ENCODE measurements around the gene VRK1.

Gene VRK1

DNA sequence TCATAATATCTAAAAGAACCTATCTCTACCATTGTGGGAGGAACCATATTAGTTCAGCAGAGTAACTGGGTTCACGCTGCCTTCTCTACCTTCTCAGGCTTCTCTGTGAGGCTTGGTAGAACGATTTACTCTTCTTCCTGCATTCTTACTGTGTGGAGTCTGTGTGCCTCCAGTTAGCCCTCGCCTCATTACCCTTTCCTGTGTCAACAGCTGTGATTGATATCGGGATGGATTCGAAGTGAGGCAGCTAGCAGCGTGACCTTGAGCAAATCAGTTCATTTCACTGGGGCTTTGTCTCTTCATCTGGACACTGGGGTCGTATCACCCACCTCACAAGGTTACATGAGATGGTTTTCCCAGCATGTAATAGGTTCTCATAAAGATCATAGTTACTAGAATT lies 4.6 kb upstream of the VRK1 start:
- no peak for DNase-seq

DNA sequence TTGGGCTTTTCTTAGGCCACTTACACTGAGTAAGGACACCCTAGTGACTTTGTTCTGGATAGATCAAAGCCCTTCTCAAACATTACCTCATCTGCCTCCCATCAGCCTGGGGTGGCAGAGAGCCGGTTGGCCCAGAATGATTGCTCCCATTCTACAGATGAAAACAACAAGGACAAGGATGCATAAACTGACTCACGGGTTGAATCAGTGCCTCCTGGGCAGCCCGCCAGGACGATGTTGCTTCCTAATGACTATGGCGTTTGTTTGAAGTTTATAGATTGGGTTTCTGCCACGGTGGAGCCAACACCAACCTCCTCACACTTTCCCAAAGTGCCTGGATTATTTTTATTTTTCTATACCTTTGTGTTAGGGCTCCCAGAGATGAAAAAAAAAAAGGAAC lies 3.6 kb upstream of the VRK1 start:
- DNase-seq: no peak

DNA sequence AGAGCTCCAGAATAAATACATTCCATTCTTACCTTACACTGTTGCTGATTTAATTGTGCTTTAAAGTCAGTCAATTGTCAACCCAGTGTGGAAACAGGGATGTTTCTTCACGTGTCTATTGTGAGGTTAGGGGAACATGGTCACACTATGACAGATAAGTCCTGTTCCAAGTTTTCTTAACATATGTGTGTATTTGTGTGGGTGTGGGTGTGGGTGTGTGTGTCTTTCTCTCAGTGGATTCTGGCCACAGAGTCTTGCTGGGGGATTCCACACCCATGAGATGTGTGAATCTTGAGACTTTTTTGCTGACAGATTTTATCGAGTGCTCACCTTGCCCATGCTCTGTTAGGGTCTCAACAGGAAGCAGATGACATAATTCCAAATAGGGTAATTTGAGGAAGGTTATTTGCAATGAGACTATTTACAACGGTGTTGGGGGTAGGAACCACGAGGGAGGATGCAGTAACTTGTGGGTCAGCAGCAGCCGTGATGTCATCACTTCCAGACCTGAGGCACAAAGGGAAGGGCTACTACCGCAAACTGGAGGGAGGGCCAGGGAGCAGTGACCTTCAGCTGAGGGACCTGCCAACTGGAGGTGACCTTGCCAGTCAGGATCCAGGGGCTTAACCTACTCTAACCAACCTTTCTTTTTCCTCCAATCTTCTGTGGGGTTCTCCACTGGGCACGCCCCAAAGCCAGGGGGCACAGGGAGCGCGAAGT lies 1.9 kb upstream of the VRK1 start:
- no peak for DNase-seq

DNA sequence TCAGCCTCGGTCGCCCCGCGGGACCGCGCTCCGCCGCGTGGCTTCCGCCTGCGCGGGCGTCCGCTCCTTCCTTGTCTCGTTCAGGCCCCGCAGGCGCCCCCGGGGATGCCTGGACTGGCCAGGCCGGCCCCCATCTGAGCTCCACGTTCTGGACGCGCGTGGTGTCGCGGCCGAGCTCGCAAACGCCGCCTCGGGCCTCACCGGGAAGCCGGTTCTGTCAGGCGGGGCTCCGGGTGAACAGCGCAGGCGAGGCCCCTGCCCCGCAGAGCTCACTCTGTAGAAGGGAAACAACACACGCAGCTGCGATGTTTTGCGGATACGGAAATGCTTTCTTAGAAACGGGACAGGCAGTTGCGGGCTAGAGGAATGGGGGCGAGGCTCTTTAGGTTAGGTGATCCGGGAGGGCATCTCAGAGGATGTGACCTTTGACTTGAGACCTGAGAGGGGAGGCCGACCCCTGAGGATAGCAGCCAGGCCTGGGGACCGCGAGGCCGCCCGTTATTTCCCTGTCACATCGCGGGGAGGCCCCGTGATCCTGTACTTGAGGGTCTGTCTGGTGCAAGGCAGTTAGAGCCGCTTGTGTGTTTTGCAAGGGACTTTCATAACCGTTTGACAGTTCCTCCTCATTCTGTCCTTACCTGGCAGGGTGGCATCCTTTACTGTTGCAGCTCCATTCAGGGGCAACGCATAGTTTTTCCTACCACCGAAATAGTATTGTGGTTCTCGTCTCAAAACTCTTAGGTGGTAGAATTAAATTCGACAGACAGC lies 584 bp downstream of the VRK1 start:
- no peak for DNase-seq

DNA sequence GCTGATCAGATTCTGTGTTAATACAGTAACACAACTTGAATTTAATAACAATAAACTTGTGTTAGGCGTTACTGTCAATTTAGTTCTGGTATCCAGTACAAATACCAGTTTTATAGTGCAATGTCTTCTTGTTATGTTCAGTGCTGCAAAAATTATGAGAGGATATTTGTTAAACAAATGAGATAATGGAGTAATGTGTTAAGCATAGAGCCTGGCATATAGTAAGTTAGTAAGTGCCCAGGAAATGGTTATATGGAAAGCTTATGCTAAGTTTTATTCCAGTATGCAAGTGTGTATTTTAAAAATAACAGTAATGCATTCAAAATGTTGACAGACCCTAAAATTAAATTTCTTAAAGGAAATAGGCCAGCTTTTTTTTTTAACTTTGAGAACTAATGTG lies 1.8 kb downstream of the VRK1 start:
- DNase-seq: no peak

DNA sequence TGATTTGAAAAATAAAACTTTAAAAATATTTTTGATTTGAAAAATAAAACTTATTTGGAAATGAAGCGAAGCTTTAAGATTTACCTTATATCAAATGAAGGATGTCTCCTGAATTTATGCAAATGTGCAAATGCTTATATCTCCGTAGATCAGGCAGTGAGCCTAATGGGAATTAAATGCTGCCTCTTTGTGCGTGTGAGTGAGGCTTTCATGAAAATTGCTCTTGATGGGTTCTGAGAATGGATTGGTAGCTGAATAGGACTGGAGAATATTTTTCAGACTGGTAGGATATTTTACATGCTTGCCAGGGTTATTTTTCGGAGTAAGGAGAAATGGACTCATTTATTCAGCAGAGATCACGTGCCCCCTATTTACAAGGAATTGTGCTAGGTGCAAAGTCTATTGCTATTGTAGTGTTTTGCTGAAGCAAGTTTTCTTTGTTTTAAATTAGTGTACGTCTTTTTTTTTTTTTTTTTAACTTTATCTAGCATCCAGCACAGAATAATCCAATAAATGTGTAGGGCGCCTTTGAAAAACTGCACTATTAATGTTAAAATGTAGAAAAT lies 2.4 kb downstream of the VRK1 start:
- DNase-seq: no peak

DNA sequence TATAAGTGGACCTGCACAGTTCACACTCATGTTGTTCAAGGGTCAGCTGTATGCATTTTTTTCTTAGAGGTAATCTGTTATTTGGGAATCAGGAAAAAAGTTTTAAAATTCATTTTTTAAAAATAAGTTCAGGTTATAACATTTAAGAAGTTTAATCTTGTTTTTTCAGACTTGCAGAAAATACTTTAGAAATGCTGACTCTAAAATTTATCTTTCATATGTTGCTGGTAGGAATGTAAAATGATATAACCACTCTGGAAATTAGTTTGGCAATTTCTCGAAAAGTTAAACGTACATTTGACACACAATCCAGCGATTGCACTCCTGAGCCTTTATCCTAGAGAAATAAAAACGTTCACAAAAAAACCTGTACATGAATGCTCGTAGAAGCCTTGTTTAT lies 4.7 kb downstream of the VRK1 start:
- DNase-seq: no peak

DNA sequence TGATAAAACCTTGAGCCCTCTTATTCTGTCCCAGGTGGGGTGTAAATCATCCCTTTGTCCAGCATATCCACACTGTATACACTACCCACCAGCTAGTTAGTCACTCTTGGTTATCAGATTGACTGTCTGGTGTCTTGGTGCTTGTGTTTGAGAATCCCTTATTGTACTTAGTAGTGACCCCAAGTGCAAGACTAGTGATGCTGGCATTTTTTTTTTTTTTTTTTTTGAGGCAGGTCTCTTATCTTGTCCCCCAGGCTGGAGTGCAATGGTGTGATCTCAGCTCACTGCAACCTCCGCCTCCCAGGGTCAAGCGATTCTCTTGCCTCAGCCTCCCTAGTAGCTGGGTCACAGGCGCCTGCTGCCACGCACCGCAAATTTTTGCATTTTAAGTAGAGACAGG lies 5.8 kb downstream of the VRK1 start:
- DNase-seq: no peak

DNA sequence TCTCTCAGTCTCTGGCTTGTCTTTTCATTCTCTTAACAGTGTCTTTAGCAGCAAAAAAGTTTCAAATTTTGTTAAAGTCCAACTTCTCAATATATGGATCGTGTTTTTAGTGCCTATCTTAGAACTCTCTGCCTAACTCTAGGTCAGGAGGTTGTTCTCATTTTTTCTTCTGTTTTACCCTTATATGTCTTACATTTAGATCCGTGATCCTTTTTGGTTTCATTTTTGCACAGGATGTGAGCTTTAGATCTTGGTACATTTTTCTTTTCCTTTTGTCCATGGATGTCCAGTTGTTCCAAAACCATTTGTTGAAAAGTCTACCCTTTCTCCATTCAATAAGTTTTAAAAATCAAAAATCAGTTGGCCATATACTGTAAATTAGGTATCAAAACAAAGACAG lies 6.8 kb downstream of the VRK1 start:
- no peak for DNase-seq

DNA sequence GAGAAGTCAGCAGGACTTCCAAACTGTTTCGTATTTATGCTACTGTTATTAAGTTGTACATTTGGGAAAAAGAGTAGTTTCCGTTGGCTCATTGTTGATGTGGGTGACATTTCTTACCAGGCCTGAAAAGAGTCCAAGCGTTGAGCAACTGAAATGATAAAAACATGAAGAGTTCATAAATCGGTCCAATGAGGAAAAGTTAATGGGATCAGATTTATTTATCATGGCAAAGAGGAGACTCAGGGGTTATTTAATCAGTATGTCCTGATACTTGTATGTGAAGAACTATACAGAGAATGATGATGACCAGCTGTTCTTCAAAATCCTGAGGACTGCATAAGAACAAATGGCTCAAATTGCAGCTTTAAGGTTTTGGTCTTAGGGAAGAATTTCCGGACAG lies 7.7 kb downstream of the VRK1 start:
- no peak for DNase-seq

DNA sequence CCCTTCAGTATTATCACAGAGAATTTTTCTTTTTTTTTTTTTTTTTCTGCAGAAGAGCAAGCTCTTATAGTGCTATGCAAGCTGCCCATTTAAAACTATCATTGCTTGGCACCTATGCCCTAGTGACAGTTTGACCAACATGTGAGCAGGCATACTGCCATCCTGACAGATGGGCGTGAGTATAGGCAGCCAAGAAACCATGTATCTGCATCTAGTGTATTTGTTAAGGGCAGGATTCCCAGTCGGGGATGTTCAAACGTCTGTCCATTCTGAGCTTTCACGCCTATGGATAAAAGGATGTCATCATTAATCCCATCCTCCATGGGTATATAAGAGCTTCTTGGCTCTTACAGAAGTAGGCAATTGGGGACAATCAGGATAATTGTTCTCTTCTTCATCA lies 8.8 kb downstream of the VRK1 start:
- DNase-seq: no peak

DNA sequence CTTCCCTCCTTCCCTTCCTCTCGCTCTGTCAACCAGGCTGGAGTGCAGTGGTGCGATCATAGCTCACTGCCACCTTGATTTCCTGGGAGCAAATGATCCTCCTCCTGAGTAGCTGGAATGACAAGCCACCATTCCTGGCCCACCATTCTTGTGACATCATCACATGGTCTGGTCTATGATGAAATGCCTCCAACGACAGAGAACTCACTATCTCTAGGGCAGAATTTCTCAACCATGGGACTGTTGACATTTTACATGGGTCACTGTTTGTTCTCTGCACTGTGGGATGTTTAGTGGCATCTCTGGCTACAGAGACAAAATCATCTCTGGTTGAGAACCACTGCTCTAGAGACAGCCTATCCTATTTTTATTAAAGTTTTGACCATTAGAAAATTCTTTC lies 9.7 kb downstream of the VRK1 start:
- DNase-seq: no peak

DNA sequence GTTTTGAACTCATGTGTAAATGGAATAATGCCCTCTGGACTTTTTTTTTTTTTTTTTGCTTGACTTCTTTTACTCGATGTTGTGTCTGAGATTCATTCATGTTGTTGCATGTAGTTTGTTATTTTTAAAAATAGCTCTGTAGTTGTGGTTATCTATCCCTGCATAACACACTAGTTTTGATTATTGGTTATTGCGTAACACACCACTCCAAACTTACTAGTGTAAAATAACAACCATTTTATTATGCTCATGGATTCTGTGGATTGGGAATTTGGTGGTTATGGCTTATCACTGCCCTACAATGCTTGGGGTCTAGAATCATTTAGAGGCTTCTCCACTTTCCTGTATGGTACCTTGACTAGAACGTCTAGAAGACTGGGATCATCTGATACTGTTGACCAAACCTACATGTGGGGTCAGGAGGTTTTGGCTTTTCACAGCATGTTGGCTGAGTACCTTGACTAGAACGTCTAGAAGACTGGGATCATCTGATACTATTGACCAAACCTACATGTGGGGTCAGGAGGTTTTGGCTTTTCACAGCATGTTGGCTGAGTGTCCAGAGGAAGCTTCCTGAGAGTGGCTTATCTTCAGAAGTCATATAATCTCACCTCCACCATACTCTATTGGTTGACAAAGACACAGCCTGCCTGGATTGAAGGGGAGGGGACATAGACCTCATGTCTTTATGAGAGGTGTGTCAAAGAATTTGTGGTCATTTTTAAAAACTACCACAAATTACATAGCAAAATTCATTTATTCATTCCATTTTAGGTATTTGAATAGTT lies 11.6 kb downstream of the VRK1 start:
- DNase-seq: no peak

DNA sequence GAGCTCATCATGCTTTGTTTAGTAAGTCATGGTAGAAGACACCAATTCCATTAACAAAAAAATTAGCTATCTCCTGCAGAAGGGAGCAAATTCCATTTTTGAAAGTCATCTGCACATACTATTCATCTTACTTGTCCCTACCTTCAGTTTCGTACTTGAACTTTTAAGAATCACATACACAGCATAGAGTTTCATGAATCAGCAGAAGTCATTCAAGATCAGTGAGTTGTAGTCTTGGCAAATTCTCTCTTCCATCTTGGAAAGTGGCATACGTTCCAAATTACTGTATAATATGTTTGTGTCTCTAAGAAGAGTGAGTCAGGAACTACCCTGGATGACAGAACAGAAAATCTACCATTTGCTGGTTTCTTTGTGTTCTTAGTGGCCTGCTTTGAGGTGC lies 14.1 kb downstream of the VRK1 start:
- DNase-seq: no peak

DNA sequence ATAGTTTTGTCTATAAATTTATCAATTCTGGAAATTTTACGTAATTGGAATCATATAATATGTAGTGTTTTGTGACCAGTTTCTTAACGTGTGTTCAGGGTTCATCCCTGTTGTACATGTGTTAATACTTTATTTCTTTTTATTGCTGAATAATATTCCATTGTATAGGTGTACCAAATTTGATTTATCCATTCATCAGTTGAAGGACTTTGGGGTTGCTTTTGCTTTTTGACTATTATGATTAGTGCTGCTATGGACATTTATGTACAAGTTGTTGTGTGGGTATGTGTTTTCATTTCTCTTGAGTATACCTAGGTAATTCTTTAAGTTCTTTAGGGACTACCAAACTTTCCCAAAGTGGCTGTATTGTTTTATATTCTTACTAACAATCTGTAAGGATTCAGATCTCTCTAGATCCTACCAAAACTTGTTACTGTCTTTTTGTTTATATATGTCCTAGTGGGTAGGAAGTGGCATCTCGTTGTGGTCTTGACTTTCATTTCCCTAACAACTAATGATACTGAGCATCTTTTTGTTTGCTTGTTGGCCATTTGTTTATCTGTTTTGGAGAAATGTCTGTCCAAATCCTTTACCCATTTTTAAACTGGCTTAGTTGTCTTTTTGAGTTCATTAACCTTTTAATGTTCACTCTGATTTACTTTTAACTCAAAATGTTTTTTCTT lies 14.9 kb downstream of the VRK1 start:
- DNase-seq: no peak

DNA sequence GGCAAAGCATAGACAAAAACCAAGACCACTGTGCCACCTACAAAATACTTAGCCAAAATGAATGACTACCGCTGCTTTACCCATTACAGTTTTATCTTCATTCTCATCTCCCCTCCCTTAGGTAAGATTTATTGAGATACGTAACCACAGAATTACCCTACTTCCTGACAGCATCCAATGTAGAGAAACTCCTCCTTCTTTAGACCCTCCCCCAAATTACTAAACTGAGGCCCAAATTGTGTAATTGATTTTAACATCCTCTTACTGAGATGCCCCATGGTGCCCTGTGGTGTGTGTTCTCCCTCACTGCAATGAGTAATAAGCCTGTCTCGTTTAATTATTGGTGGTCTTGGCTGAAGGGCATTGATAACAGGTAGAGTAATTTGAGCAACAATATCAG lies 19.1 kb downstream of the VRK1 start:
- DNase-seq: no peak

DNA sequence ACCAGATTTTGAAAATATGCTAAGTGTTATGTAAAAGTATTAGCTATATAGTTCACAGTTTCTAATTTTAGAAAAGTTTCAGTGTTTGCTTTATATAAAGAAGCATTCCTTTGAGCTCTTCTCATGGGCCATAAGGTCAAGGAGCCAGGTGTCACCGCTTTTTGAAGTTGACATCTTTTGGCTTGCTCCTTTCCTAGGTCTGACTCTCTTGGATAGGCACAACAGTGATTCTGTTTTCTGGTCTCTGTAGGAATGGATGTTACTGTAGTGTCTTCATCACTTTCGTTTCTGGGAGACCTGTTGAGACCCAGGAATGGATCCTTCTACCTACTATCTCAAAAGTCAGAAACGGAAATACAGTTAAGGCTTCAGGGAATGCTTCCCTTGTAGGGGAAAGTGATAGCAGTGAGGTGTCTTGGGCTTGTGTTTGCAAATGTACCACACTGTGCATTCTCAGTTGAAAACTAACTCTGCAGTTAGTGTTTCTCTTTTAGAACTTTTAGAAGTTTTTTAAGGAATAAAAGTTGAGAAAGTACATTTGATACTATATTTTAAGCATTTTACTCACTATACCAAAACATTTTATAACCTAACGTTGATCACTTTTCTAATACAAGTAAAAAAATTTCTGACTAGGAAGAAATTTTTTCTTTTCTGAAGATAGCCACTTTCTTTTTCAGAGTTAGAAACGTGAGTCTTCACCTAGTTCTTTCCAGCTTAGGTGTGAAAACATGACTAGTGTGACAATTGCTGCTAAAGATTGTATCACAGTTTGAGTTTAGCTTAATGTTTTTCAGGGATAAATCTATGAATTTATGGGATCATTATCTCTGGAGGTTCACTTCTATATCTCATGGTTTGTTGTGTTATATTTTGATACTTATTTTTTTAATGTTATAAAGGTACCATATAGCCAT lies 20.8 kb downstream of the VRK1 start:
- no peak for DNase-seq

DNA sequence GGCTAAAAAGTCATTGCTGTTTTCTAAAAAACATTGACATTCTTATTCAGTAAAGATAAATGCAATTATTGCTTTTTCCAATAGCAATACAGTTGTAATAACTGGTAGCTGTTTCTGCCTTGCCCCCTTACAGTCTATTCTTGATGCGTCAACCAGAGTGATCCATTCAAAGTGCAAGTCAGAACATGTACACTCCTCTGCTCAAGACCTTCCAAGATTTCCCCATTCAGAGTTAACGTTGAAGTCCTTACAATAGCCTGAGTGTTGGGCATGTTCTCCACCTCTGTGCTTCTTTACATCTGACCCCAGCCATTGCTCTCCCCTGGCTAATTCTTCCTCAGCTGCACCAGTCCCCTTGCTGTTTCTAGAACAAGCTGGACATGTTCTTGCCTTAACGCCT lies 24.3 kb downstream of the VRK1 start:
- no peak for DNase-seq

DNA sequence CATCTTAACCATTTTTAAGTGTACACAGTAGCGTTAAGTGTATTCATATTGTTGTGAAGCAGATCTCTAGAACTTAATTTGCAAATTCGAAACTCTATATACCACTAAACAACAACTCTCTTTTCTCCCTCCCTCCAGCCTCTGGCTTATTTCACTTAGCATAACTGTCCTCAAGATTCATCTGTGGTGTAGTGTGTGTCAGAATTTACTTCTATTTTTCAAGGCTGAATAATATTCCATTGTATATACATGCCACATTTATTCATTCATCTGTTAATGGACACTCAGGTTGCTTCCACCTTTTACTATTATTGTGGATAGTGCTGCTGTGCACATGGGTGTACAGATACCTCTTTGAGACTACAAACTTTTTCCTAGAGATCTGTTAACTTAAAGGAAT lies 26.5 kb downstream of the VRK1 start:
- no peak for DNase-seq

DNA sequence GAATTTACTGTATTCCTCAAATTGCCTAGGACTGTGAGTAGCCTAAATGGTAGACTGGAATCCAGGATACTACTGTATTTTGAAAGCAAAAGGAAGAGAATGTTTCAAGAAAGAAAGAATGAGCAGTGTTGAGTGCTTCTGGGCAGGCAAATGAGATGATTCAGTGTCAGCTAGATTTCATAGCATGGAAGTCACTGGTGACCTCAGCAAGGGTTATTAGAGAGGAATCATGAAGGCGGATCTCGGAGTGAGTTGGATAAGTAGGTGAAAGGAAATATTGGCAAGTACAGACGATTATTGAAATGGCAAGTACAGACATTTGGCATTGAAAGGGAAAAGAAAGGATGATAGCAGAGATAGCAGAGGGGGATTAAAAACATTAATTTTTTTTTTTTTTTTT lies 27.1 kb downstream of the VRK1 start:
- no peak for DNase-seq

DNA sequence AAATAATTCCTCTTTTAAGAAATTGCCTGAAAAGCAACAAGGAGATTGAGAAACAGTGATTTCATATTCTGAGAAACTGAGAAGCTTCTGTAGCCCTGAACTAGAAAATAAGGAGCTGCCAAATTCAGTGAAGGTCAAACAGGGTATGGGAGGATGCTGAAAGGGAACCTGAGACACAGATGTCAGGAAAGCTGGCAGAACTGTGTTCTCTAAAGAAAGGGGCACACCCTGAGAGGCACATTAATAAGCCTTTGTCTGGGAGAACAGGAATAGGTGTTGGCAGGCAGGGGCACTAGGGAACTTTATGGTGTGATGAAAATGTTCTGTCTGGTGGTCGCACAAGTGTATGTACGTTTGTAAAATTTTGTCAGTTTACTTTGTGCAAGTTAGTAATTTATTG lies 29.6 kb downstream of the VRK1 start:
- DNase-seq: no peak

DNA sequence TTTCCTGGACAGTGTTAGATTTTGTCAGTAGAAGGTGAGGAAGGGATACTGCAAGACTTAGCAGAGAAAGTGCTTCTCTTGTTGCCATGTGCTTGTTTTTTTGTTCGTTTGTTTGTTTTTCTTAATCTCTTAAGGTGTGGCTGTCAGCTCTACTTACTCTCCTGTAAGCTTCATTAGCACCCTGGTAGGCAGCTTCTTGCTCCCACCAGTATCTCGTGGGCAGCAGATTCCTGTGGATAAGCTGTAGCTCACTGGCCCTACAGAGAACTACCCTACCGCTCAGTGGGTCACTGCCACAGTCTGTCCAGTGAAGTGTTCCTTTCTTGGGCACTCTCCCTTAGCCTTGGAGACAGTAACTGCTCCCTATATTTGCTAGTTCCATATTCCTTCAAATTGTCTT lies 30.1 kb downstream of the VRK1 start:
- DNase-seq: no peak

All from stimulated activated CD4-positive, alpha-beta T cell treated with anti-CD3 and anti-CD28 coated beads, Interleukin-12 subunit alpha, Interleukin-12 subunit beta, amount 100 ng/mL, for 4 hours (primary cell).